HG03097 (cell line): ENCODE results near the gene ZNF793.

Experiments
- ATAC-seq: cut with Tn5 transposase; IDR thresholded peaks from one replicate; pipeline ENCODE4 v1.9.1; 2021; ENCODE audit not compliant: unreplicated experiment, low FRiP score

ZNF793 gene

GRCh38 chr19:37506387-37507166 is at the start of gene ZNF793:
ZNF793 (plus strand) TSS chr19:37506939; CDS start chr19:37523440, 16,501 bp downstream.
- ATAC-seq: no peak

- ATAC-seq: no peak
Measured at GRCh38 chr19:37466277-37466797, 40.4 kb upstream of the ZNF793 start.

GRCh38 chr19:37466798-37467607 is 39.7 kb upstream of the ZNF793 start, which contains the start of gene ZNF569:
ZNF569 (minus strand) TSS chr19:37467444; CDS start chr19:37444921, 22,523 bp downstream.
- peak; percentile 64 for ATAC-seq

- ATAC-seq: no peak
Measured at GRCh38 chr19:37467608-37468090, 39.1 kb upstream of the ZNF793 start.

- ATAC-seq: peak; percentile 55
Measured at GRCh38 chr19:37468961-37469777, 37.6 kb upstream of the ZNF793 start, which contains the start of gene ZNF570. ZNF570 (plus strand) TSS chr19:37469356; CDS start chr19:37470355, 999 bp downstream.

- ATAC-seq: no peak
Measured at GRCh38 chr19:37470216-37470615, 36.5 kb upstream of the ZNF793 start.

GRCh38 chr19:37472165-37472564 is 34.6 kb upstream of the ZNF793 start:
- no peak for ATAC-seq

- ATAC-seq: no peak
Measured at GRCh38 chr19:37484406-37485168, 22.2 kb upstream of the ZNF793 start.

GRCh38 chr19:37492213-37492612 is 14.5 kb upstream of the ZNF793 start:
- no peak for ATAC-seq

GRCh38 chr19:37505958-37506386 is 767 bp upstream of the ZNF793 start:
- ATAC-seq: no peak

GRCh38 chr19:37507167-37507464 is 377 bp downstream of the ZNF793 start:
- no peak for ATAC-seq

- no peak for ATAC-seq
Measured at GRCh38 chr19:37511186-37511585, 4.4 kb downstream of the ZNF793 start.

- no peak for ATAC-seq
Measured at GRCh38 chr19:37511821-37512220, 5.1 kb downstream of the ZNF793 start.

GRCh38 chr19:37513397-37513796 is 6.7 kb downstream of the ZNF793 start:
- ATAC-seq: no peak

- ATAC-seq: no peak
Measured at GRCh38 chr19:37519890-37520289, 13.2 kb downstream of the ZNF793 start.

- no peak for ATAC-seq
Measured at GRCh38 chr19:37537391-37537947, 30.7 kb downstream of the ZNF793 start.

- no peak for ATAC-seq
Measured at GRCh38 chr19:37551129-37551993, 44.6 kb downstream of the ZNF793 start.

GRCh38 chr19:37563518-37563917 is 56.8 kb downstream of the ZNF793 start:
- no peak for ATAC-seq
